Panc1 (cell line): ENCODE measurements around the gene FAM229B.

ENCODE experiments used
- POLR2AphosphoS5 ChIP-seq: IDR thresholded peaks from 2 replicates; pipeline ENCODE4 v1.6.1; 2012; ENCODE audit warnings: mild to moderate bottlenecking, low read depth, low read length, moderate library complexity
- SIN3A ChIP-seq: IDR thresholded peaks from 2 replicates; pipeline ENCODE4 v1.6.1; 2012; ENCODE audit warnings: low read depth, mild to moderate bottlenecking, low read length, moderate library complexity, borderline replicate concordance; ENCODE audit not compliant: insufficient read depth
- TCF7L2 ChIP-seq: IDR thresholded peaks from 2 replicates; pipeline ENCODE4 v1.6.1; 2011; ENCODE audit warnings: mild to moderate bottlenecking, low read depth, low read length, inconsistent platforms
- TF ChIP-seq, protein P1 (sequence below): fragments of 450-650 bp; IDR thresholded peaks from 2 replicates; pipeline ENCODE4 v1.5.1; 2017; ENCODE audit warnings: mild to moderate bottlenecking
- TF ChIP-seq, protein P2 (sequence below), 2 experiments: IDR thresholded peaks; 2 replicates each; pipeline ENCODE4 v1.6.1; 2011 to 2012; ENCODE audit warnings: low read depth in 2 of 2, control low read depth in 1 of 2, low read length in 1 of 2, mild to moderate bottlenecking in 1 of 2, moderate library complexity in 1 of 2; ENCODE audit not compliant: insufficient read depth in 1 of 2

DNA sequence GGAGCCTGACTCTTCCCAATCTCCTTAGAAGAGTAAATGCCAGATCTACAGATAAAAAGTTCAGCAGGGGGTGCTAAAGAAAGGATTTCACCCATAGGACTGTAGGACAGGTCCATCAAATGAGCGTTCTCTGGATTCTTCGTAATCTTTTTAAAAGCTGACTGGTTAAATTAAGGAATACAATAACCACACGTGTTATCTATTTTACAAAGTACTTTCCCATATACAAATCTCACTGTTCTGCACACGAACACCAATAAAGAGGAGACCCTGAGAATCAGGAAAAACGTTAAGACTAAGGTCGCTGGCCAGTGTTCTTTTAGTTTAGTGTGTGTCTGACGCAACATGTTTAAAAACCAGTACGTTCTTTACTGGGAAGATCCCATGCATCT lies 651 bp upstream of the FAM229B start:
- TF ChIP-seq, protein P1, sequence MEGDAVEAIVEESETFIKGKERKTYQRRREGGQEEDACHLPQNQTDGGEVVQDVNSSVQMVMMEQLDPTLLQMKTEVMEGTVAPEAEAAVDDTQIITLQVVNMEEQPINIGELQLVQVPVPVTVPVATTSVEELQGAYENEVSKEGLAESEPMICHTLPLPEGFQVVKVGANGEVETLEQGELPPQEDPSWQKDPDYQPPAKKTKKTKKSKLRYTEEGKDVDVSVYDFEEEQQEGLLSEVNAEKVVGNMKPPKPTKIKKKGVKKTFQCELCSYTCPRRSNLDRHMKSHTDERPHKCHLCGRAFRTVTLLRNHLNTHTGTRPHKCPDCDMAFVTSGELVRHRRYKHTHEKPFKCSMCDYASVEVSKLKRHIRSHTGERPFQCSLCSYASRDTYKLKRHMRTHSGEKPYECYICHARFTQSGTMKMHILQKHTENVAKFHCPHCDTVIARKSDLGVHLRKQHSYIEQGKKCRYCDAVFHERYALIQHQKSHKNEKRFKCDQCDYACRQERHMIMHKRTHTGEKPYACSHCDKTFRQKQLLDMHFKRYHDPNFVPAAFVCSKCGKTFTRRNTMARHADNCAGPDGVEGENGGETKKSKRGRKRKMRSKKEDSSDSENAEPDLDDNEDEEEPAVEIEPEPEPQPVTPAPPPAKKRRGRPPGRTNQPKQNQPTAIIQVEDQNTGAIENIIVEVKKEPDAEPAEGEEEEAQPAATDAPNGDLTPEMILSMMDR: no peak; the same call in 1 of the 2 replicates
- TF ChIP-seq POLR2AphosphoS5: no peak
- TF ChIP-seq SIN3A: no peak
- TF ChIP-seq, protein P2, sequence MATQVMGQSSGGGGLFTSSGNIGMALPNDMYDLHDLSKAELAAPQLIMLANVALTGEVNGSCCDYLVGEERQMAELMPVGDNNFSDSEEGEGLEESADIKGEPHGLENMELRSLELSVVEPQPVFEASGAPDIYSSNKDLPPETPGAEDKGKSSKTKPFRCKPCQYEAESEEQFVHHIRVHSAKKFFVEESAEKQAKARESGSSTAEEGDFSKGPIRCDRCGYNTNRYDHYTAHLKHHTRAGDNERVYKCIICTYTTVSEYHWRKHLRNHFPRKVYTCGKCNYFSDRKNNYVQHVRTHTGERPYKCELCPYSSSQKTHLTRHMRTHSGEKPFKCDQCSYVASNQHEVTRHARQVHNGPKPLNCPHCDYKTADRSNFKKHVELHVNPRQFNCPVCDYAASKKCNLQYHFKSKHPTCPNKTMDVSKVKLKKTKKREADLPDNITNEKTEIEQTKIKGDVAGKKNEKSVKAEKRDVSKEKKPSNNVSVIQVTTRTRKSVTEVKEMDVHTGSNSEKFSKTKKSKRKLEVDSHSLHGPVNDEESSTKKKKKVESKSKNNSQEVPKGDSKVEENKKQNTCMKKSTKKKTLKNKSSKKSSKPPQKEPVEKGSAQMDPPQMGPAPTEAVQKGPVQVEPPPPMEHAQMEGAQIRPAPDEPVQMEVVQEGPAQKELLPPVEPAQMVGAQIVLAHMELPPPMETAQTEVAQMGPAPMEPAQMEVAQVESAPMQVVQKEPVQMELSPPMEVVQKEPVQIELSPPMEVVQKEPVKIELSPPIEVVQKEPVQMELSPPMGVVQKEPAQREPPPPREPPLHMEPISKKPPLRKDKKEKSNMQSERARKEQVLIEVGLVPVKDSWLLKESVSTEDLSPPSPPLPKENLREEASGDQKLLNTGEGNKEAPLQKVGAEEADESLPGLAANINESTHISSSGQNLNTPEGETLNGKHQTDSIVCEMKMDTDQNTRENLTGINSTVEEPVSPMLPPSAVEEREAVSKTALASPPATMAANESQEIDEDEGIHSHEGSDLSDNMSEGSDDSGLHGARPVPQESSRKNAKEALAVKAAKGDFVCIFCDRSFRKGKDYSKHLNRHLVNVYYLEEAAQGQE (IDR thresholded peaks at IDR 0.05; ENCODE audit: insufficient read depth in 1 of 2, low read depth in 2 of 2, low read length in 1 of 2): no peak
- no peak for TF ChIP-seq TCF7L2
